ENCODE measurements around the gene ARHGAP11A.
"Not testable (repeated sequence)": the region's sequence is repeated elsewhere in the genome, so short reads cannot be mapped to it uniquely, and the experiment has no call there.

Gene ARHGAP11A

GRCh38 chr15:32615051-32615870 lies at the start of gene ARHGAP11A:
ARHGAP11A (plus strand) TSS chr15:32615504; CDS start chr15:32616212, 708 bp downstream.
- DNase-seq (ENCODE audit: low read depth in 2 of 2), result peak; percentile 80 to 85

- not testable (repeated sequence) for DNase-seq (ENCODE audit: low read depth in 2 of 2)
These were observed 46.3 kb upstream of the ARHGAP11A start for GRCh38 chr15:32568988-32569387.

GRCh38 chr15:32578482-32578881 lies 36.8 kb upstream of the ARHGAP11A start:
- not testable (repeated sequence) for DNase-seq (ENCODE audit: low read depth in 2 of 2)

GRCh38 chr15:32585844-32586243 lies 29.5 kb upstream of the ARHGAP11A start:
- not testable (repeated sequence) for DNase-seq (ENCODE audit: low read depth in 2 of 2)

- not testable (repeated sequence) for DNase-seq (ENCODE audit: low read depth in 2 of 2)
These were observed 22.2 kb upstream of the ARHGAP11A start, which contains the start of gene GOLGA8N for GRCh38 chr15:32593151-32593550. GOLGA8N (plus strand) TSS chr15:32593456.

GRCh38 chr15:32609518-32609917 lies 5.8 kb upstream of the ARHGAP11A start:
- DNase-seq (ENCODE audit: low read depth in 2 of 2), result not testable (repeated sequence)

GRCh38 chr15:32610719-32611118 lies 4.6 kb upstream of the ARHGAP11A start:
- DNase-seq (ENCODE audit: low read depth in 2 of 2), result not testable (repeated sequence)

GRCh38 chr15:32614712-32615050 lies 623 bp upstream of the ARHGAP11A start:
- not testable (repeated sequence) for DNase-seq (ENCODE audit: low read depth in 2 of 2)

- not testable (repeated sequence) for DNase-seq (ENCODE audit: low read depth in 2 of 2)
These were observed 645 bp downstream of the ARHGAP11A start for GRCh38 chr15:32615871-32616426.

- no peak for DNase-seq (ENCODE audit: low read depth in 2 of 2)
These were observed 21.1 kb downstream of the ARHGAP11A start for GRCh38 chr15:32636410-32636809.

- DNase-seq (ENCODE audit: low read depth in 2 of 2), result no peak
These were observed 21.7 kb downstream of the ARHGAP11A start for GRCh38 chr15:32636908-32637567.

- DNase-seq (ENCODE audit: low read depth in 2 of 2), result no peak
These were observed 22.4 kb downstream of the ARHGAP11A start for GRCh38 chr15:32637704-32638103.

- DNase-seq (ENCODE audit: low read depth in 2 of 2), result no peak
These were observed 26.3 kb downstream of the ARHGAP11A start, which contains the start of gene SCG5 for GRCh38 chr15:32641517-32642059. SCG5 (plus strand) TSS chr15:32641710; CDS start chr15:32643593, 1,883 bp downstream.

- DNase-seq (ENCODE audit: low read depth in 2 of 2), result no peak
These were observed 27.5 kb downstream of the ARHGAP11A start for GRCh38 chr15:32642667-32643435.

GRCh38 chr15:32643907-32644445 lies 28.7 kb downstream of the ARHGAP11A start:
- no peak for DNase-seq (ENCODE audit: low read depth in 2 of 2)

- no peak for DNase-seq (ENCODE audit: low read depth in 2 of 2)
These were observed 31.0 kb downstream of the ARHGAP11A start for GRCh38 chr15:32646291-32646690.

GRCh38 chr15:32649342-32649741 lies 34.0 kb downstream of the ARHGAP11A start:
- no peak for DNase-seq (ENCODE audit: low read depth in 2 of 2)

GRCh38 chr15:32651229-32651837 lies 36.0 kb downstream of the ARHGAP11A start:
- peak; percentile 13 to 40 for DNase-seq (ENCODE audit: low read depth in 2 of 2)

- no peak for DNase-seq (ENCODE audit: low read depth in 2 of 2)
These were observed 36.9 kb downstream of the ARHGAP11A start for GRCh38 chr15:32652178-32652577.

- DNase-seq (ENCODE audit: low read depth in 2 of 2), result no peak
These were observed 40.8 kb downstream of the ARHGAP11A start for GRCh38 chr15:32656091-32656490.

- DNase-seq (ENCODE audit: low read depth in 2 of 2), result no peak
These were observed 41.2 kb downstream of the ARHGAP11A start for GRCh38 chr15:32656496-32656895.

Data from stimulated activated CD4-positive, alpha-beta T cell treated with anti-CD3 and anti-CD28 coated beads, Interleukin-15, amount 100 ng/mL, for 48 hours (primary cell).